CD4-positive, alpha-beta memory T cell (primary cell): ENCODE results near the gene EIF2D. TPM values are rescaled to one million over a fixed set of nuclear protein-coding genes. Genes with fewer than 3 reads are reported as not detected.

Experiments used
- CTCF ChIA-PET: fragments of 350-600 bp; sonication (Branson Sonifier 250); formaldehyde crosslinking; loops from one replicate; lab custom pipeline; 2021; ENCODE audit warnings: inconsistent platforms; ENCODE audit not compliant: partially characterized antibody; lab: Charles Lee
- POLR2A ChIA-PET: fragments of 350-600 bp; sonication (Branson Sonifier 250); formaldehyde crosslinking; loops from one replicate; lab custom pipeline; 2021; ENCODE audit not compliant: partially characterized antibody; lab: Charles Lee
- DNase-seq, 5 donors: peaks; one replicate each; pipeline versions ENCODE4 v3.0.0 to v3.0.0-alpha.2; 2020 to 2022; ENCODE audit warnings: mixed read lengths in 1 of 5
- H3K27ac ChIP-seq: one replicate; pipeline ENCODE4 v1.7.0; 2013; ENCODE audit warnings: low read depth, low read length
- H3K27me3 ChIP-seq: 2 replicates; pipeline ENCODE4 v1.7.0; 2013; ENCODE audit warnings: mild to moderate bottlenecking, low read length, moderate library complexity; ENCODE audit not compliant: insufficient read depth
- H3K36me3 ChIP-seq: 2 replicates; pipeline ENCODE4 v1.7.0; 2013; ENCODE audit warnings: mild to moderate bottlenecking, low read length, moderate library complexity; ENCODE audit not compliant: insufficient read depth
- H3K4me1 ChIP-seq: 2 replicates; pipeline ENCODE4 v1.7.0; 2013; ENCODE audit warnings: mild to moderate bottlenecking, low read length, moderate library complexity; ENCODE audit not compliant: insufficient read depth
- H3K4me3 ChIP-seq, 2 donors: one replicate each; pipeline ENCODE4 v1.7.0; 2013; ENCODE audit warnings: low read length in 2 of 2, mild to moderate bottlenecking in 1 of 2
- H3K9me3 ChIP-seq, 2 donors: one replicate each; pipeline ENCODE4 v1.7.0; 2013; ENCODE audit warnings: low read length in 2 of 2, control low read depth in 1 of 2; ENCODE audit not compliant: control insufficient read depth in 1 of 2
- H3K27ac Mint-ChIP-seq, 7 donors: one replicate each; pipeline ENCODE4 v1.8.0; 2020 to 2021; ENCODE audit warnings: mixed read lengths in 7 of 7, mild to moderate bottlenecking in 6 of 7, inconsistent platforms in 3 of 7, moderate library complexity in 3 of 7
- H3K27me3 Mint-ChIP-seq, 2 donors: one replicate each; pipeline ENCODE4 v1.8.0; 2020 to 2021; ENCODE audit warnings: mixed read lengths in 2 of 2
- H3K36me3 Mint-ChIP-seq, 2 donors: one replicate each; pipeline ENCODE4 v1.8.0; 2020 to 2021; ENCODE audit warnings: mixed read lengths in 2 of 2, inconsistent platforms in 1 of 2, mild to moderate bottlenecking in 1 of 2
- H3K4me1 Mint-ChIP-seq, 4 donors: one replicate each; pipeline ENCODE4 v1.8.0; 2020 to 2021; ENCODE audit warnings: mixed read lengths in 4 of 4, mild to moderate bottlenecking in 1 of 4
- H3K4me3 Mint-ChIP-seq, 8 donors: one replicate each; pipeline ENCODE4 v1.8.0; 2020 to 2021; ENCODE audit warnings: mixed read lengths in 8 of 8, mild to moderate bottlenecking in 7 of 8, moderate library complexity in 6 of 8, inconsistent platforms in 3 of 8
- H3K9me3 Mint-ChIP-seq, 8 donors: one replicate each; pipeline ENCODE4 v1.8.0; 2020 to 2021; ENCODE audit warnings: mixed read lengths in 8 of 8, mild to moderate bottlenecking in 5 of 8, inconsistent platforms in 3 of 8, moderate library complexity in 1 of 8
- intact Hi-C: fragments of 100-400 bp; cut with micrococcal nuclease; formaldehyde crosslinking; loops from one replicate; pipeline ENCODE4 v1.15.1; 2023
- polyA plus RNA-seq, 2 donors: library from polyadenylated mRNA; unstranded; fragments of 300-500 nt; fragmentation: Illumina TruSeq; gene quantifications; one replicate each; pipeline ENCODE4 v1.2.3, GENCODE V29; 2021
- total RNA-seq, 2 experiments: library from RNA; stranded (reverse); gene quantifications; one replicate each; pipeline ENCODE4 v1.2.3, GENCODE V29; 2021

Gene EIF2D
- total and polyA plus RNA-seq, 4 experiments from 2014 or later = 33.5 to 54.5 (median 46.2) TPM

DNA sequence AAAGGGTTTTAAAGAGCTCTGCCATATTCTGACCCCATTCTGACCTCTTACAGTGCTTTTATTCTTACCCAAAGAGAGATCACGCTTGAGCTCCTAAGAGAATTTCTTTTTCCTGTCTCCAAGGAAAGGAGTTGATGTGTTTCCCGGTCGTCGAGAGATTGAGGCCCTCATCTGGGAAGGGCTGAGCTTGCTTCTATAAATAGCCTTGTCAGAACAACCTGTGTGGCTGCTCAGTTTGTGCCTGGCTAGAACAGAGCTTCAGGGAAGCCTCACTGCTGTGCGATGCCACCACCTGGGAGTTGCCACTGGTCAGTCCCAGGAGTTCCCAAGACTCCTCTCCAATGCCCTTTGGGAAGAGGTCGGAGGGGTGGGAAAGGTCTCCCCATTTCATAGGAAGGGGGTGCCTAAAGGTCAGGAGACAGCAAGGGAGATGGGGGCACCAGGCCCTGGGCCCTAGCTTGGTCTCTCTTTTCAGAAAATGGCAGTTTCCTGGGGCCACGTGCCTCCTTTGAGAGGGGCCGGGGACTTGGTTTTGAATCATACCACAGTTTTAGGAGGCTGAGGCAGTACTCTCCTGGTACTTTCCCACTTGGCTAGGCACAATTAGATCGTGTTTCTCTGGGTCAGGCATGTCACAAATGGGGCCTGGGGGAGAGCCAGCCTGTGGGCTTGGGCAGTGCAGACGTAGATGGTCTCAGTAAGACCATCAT lies 52.1 kb downstream of the EIF2D start:
- ChIA-PET CTCF (interaction anchor here (1.0 to 14.9 kb wide), 9 partner anchors 8 to 166 kb away, joined by 3 to 226 read pairs (median 4); partner anchors contain the start of gene EIF2D), POLR2A (interaction anchor here (1.1 to 21.6 kb wide), 5 partner anchors 6 to 90 kb away, joined by 5 to 786 read pairs (median 7); partner anchors contain the start of genes EIF2D and IKBKE)
- peak in 1 of 5 donors; percentile 57 for DNase-seq
- Mint-ChIP-seq H3K9me3 (peaks cover 0 to 2% (median 0%) of the 10 kb centered on the region in 8 donors), H3K27me3 (no peaks in the 10 kb centered on the region), H3K27ac (peak overlapping the region; percentile 77 to 98 (median 96)), H3K36me3 (peaks cover 39 to 74% of the 10 kb centered on the region in 2 donors), H3K4me1 (peaks cover 57 to 93% (median 69%) of the 10 kb centered on the region in 4 donors), H3K4me3 (peak overlapping the region; percentile 90 to 99 (median 98))
- peak overlapping the region; percentile 77 for H3K27ac ChIP-seq
- peak overlapping the region; percentile 95 to 96 for H3K4me3 ChIP-seq
- intact Hi-C loops = no loop called here
- H3K4me1 ChIP-seq = peaks cover 76% of the 10 kb centered on the region
- H3K9me3 ChIP-seq = no peaks in the 10 kb centered on the region
- peaks cover 42% of the 10 kb centered on the region for H3K36me3 ChIP-seq
- no peaks in the 10 kb centered on the region for H3K27me3 ChIP-seq

DNA sequence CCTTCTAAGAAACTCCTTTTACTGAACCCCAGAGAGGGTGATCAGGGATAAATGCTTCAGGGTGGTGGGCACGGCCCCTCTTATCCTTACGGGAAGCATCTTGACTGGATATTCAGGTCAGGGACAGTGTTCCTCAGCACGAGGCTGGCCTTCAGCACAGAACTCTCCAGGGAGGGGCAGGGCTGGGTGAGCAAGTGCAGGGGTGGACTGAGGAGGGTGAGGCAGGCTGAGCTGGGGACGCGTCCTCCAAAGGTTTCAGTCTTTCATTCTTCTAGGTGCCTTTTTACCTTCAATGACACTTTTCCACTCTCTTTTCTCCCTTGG lies 52.6 kb downstream of the EIF2D start:
- H3K9me3 ChIP-seq = no peaks in the 10 kb centered on the region
- peaks cover 76% of the 10 kb centered on the region for H3K4me1 ChIP-seq
- Mint-ChIP-seq H3K36me3 (peaks cover 33 to 69% of the 10 kb centered on the region in 2 donors), H3K27ac (peak overlapping the region; percentile 77 to 98 (median 96)), H3K4me3 (peak overlapping the region; percentile 90 to 99 (median 98)), H3K9me3 (peaks cover 0 to 2% (median 0%) of the 10 kb centered on the region in 8 donors), H3K4me1 (peaks cover 57 to 93% (median 68%) of the 10 kb centered on the region in 4 donors), H3K27me3 (no peaks in the 10 kb centered on the region)
- peak overlapping the region; percentile 95 to 96 for H3K4me3 ChIP-seq
- H3K27me3 ChIP-seq = no peaks in the 10 kb centered on the region
- peaks cover 37% of the 10 kb centered on the region for H3K36me3 ChIP-seq
- H3K27ac ChIP-seq = peak overlapping the region; percentile 77
- CTCF ChIA-PET = interaction anchor here (1.0 to 14.9 kb wide), 9 partner anchors 8 to 167 kb away, joined by 3 to 226 read pairs (median 4); partner anchors contain the start of gene EIF2D
- no peak for DNase-seq
- intact Hi-C loops = loop anchor here (10.0 kb wide), 1 partner anchor 1435 kb away; the partner anchor contains the start of gene RBBP5
- POLR2A ChIA-PET = interaction anchor here (2.0 to 21.6 kb wide), 4 partner anchors 6 to 89 kb away, joined by 7 to 786 read pairs (median 96); partner anchors contain the start of genes EIF2D and IKBKE

DNA sequence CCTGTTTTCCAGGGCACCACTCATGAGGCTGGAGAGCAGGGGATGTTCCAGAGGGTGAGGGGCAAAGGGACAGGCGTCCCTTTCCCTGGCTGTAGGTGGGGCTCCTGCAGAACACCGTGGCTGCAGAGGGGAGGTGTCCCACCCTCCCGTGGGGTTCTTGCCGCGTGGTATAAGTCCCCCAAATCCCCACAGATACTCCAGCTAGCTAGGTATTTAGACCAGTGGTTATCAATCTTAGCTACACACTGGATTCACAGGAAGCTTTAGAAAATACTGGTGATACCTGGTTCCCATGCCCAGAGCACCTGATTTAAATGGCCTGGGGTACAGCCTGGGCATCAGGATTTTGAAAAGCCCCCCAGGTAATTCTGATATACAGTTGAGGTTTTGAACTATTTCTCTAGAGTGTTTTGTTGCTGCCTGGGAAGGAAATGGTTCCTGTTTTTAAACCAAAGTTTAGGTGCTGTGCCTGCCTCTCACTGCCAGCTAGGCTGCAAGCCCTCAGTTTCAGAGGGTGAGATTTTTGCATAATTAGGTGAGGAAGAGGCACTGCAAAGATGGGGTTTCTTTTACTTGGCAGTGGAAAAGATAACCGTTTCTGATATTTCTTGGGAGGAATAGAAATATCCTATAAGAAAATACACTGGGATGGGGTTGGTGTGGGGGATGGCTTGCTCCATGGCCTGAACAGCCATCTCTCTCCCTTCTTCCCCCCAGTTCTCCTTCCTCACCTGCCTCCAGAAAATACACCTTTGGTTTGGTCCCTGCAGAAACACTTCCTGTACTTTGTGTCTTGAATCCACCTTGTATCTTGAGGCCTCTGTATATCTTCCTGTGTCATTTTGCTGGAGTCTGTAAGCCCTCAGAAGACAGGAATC lies 53.2 kb downstream of the EIF2D start:
- Mint-ChIP-seq H3K9me3 (peaks cover 0 to 2% (median 0%) of the 10 kb centered on the region in 8 donors), H3K4me1 (peaks cover 55 to 93% (median 67%) of the 10 kb centered on the region in 4 donors), H3K27ac (peak overlapping the region; percentile 77 to 98 (median 96)), H3K4me3 (peak overlapping the region; percentile 90 to 99 (median 98)), H3K36me3 (peaks cover 27 to 63% of the 10 kb centered on the region in 2 donors), H3K27me3 (no peaks in the 10 kb centered on the region)
- peaks cover 76% of the 10 kb centered on the region for H3K4me1 ChIP-seq
- peak overlapping the region; percentile 77 for H3K27ac ChIP-seq
- CTCF ChIA-PET = interaction anchor here (1.0 to 14.9 kb wide), 8 partner anchors 16 to 168 kb away, joined by 3 to 226 read pairs (median 4); partner anchors contain the start of gene EIF2D
- H3K9me3 ChIP-seq = no peaks in the 10 kb centered on the region
- intact Hi-C loops = loop anchor here (10.0 kb wide), 1 partner anchor 1434 kb away; the partner anchor contains the start of gene RBBP5
- POLR2A ChIA-PET = interaction anchor here (2.0 to 21.6 kb wide), 5 partner anchors 7 to 89 kb away, joined by 7 to 786 read pairs (median 19); partner anchors contain the start of genes EIF2D and IKBKE
- H3K27me3 ChIP-seq = no peaks in the 10 kb centered on the region
- DNase-seq = peak in 3 of 5 donors; percentile 29 to 39 (median 31)
- H3K36me3 ChIP-seq = peaks cover 31% of the 10 kb centered on the region
- peak overlapping the region; percentile 95 to 96 for H3K4me3 ChIP-seq

DNA sequence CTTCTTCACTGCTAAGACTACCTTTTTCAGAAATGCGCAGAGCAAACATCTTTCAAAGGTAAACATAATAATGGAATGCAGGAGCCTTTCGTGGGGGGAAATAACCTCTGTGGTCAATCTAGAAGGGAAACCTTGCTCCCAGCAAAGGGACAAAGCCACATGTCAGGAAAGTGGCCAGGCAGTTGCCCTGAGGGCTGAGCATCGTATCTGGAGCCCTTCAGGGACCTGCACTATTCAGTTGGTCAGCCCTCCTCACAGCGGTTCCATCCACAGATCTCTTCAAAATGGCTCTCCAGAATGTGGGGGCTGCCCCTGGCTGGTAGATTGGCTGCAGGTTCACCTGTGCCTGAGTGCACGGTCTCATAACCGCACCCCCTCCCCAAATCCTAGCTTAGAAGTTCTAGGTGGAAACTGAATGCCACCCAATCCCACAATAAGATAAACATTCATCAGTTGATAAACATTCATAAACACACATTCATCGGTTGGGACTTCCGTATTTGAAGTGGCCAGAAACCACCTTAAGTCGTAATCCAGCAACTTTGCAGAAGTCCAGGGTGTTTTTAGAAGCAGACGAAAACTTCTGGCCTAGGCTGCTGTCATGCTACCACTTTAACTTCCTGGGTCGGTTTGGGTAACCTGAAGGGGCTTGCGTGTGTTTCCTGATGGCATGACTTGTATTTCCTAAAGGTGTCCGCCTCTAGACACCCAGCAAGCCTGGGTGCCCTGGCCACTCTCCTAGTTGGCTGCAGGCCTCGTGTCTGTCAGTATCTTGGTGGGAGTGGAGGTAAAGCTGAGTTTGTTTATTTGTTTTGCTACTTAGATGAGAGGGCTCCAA lies 54.4 kb downstream of the EIF2D start:
- H3K27me3 ChIP-seq = no peaks in the 10 kb centered on the region
- H3K27ac ChIP-seq = peak overlapping the region; percentile 77
- H3K36me3 ChIP-seq = peaks cover 22% of the 10 kb centered on the region
- H3K27me3 Mint-ChIP-seq = no peaks in the 10 kb centered on the region
- DNase-seq = peak in 4 of 5 donors; percentile 22 to 76 (median 46)
- peak overlapping the region; percentile 95 to 96 for H3K4me3 ChIP-seq
- POLR2A ChIA-PET = interaction anchor here (2.5 to 21.6 kb wide), 6 partner anchors 8 to 54 kb away, joined by 7 to 786 read pairs (median 17); partner anchors contain the start of gene EIF2D
- H3K36me3 Mint-ChIP-seq = peaks cover 22 to 51% of the 10 kb centered on the region in 2 donors
- no peaks in the 10 kb centered on the region for H3K9me3 ChIP-seq
- CTCF ChIA-PET = interaction anchor here (1.1 to 14.9 kb wide), 4 partner anchors 14 to 26 kb away, joined by 3 to 226 read pairs (median 114); no protein-coding TSS in a partner anchor
- intact Hi-C loops = loop anchor here (2.0 to 10.0 kb wide), 3 partner anchors 55 to 1433 kb away; partner anchors contain the start of genes DYRK3, EIF2D and RBBP5
- H3K27ac Mint-ChIP-seq = peak overlapping the region; percentile 77 to 98 (median 96)
- H3K4me1 Mint-ChIP-seq = peaks cover 49 to 93% (median 64%) of the 10 kb centered on the region in 4 donors
- no peaks in the 10 kb centered on the region for H3K9me3 Mint-ChIP-seq
- peaks cover 76% of the 10 kb centered on the region for H3K4me1 ChIP-seq
- peak overlapping the region; percentile 90 to 99 (median 98) for H3K4me3 Mint-ChIP-seq

DNA sequence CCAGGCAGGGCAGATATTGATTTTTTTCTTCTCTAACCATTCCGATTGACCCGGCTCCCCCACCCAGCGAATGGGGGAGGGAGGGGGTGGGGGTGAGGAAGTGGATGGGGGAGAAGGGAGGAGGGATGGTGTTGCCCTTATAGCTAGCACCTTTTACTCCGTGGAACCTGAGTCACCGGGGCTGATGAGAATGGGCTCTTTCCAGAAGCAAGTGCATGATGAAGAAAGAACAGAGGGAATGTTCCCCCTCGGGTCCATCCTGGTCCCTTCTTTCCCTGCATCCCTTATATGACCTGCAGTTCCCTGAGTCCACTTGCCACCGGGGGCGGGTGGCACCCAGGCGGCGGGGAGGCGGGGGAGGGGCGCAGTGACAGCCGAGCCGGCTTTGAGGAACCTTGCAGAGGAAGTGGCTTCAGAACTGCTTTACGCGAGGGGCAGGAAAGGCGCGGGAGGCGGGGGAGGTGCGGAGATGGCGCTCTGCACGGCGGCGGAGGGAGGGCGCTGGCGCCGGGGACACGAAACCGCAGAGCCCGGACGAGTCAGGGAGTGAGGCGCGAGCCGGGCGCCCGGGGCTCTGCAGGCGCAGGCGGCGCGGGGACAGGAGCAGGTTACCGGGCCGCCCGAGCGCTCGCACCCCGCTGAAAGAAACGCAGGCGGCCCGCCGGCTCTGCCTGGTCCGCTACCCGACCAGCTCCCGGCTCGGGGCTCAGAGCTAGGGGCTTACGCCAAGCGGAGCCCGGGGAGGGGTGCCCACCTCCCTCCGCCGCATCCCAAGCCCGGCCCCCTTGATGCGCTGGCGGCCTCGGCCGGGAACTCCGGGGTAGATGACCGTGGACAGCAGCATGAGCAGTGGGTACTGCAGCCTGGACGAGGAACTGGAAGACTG lies 55.3 kb downstream of the EIF2D start:
- H3K9me3 ChIP-seq = no peaks in the 10 kb centered on the region
- peaks cover 18 to 43% of the 10 kb centered on the region in 2 donors for H3K36me3 Mint-ChIP-seq
- peaks cover 17% of the 10 kb centered on the region for H3K36me3 ChIP-seq
- peak overlapping the region; percentile 93 to 98 (median 96) for H3K27ac Mint-ChIP-seq
- peak overlapping the region; percentile 90 to 99 (median 98) for H3K4me3 Mint-ChIP-seq
- H3K27me3 ChIP-seq = no peaks in the 10 kb centered on the region
- no peaks in the 10 kb centered on the region for H3K27me3 Mint-ChIP-seq
- no peaks in the 10 kb centered on the region for H3K9me3 Mint-ChIP-seq
- H3K4me1 ChIP-seq = peaks cover 76% of the 10 kb centered on the region
- peak overlapping the region; percentile 77 for H3K27ac ChIP-seq
- ChIA-PET CTCF (interaction anchor here (1.1 to 14.9 kb wide), 8 partner anchors 9 to 55 kb away, joined by 3 to 226 read pairs (median 16); partner anchors contain the start of gene EIF2D), POLR2A (interaction anchor here (1.1 to 21.6 kb wide), 10 partner anchors 9 to 764 kb away, joined by 3 to 786 read pairs (median 12); partner anchors contain the start of genes CD55, EIF2D, FCMR and IKBKE)
- intact Hi-C loops = loop anchor here (1.0 to 10.0 kb wide), 5 partner anchors 12 to 1432 kb away; partner anchors contain the start of genes DYRK3, EIF2D and RBBP5
- H3K4me1 Mint-ChIP-seq = peaks cover 49 to 93% (median 63%) of the 10 kb centered on the region in 4 donors
- peak; percentile 87 to 93 (median 90) for DNase-seq
- peak overlapping the region; percentile 95 to 96 for H3K4me3 ChIP-seq
